IMR-90 (cell line): ENCODE data around the gene CYS1. TPM values are rescaled to one million over a fixed set of nuclear protein-coding genes. Genes with fewer than 3 reads are reported as not detected.
A peak's percentile ranks its signal among the peaks of the same experiment; 100 is the strongest.

Experiments
- ATAC-seq: fragments of 200-7000 bp; cut with Tn5 transposase; 2 replicates; pipeline ENCODE4 v1.9.1; 2020; ENCODE audit warnings: low read depth, mild to moderate bottlenecking, moderate library complexity
- BruUV-seq: library from RNA; stranded (reverse); fragments of 400-500 nt; replicated peaks from 2 replicates; lab custom pipeline; 2021; lab: Mats Ljungman, UMichigan
- CTCF ChIA-PET: fragments of 300-600 bp; formaldehyde crosslinking; extraction: SDS; loops from one replicate; lab custom pipeline; 2021; ENCODE audit warnings: antibody characterized with exemption; lab: Yijun Ruan, JAX
- POLR2A ChIA-PET: fragments of 300-600 bp; sonication (Branson Sonifier 250); formaldehyde crosslinking; loops from one replicate; lab custom pipeline; 2022; ENCODE audit warnings: antibody characterized with exemption; ENCODE audit not compliant: unreplicated experiment; lab: Charles Lee
- DNase-seq: peaks from one replicate; pipeline ENCODE4 v3.0.0; 2013
- H2AFZ ChIP-seq: replicated peaks from 2 replicates; pipeline ENCODE3; 2013; ENCODE audit warnings: low read length, mild to moderate bottlenecking; ENCODE audit not compliant: poor library complexity
- H2AK5ac ChIP-seq: 2 replicates; pipeline ENCODE4 v1.6.1; 2013; ENCODE audit warnings: low read depth, low read length, inconsistent platforms
- H2AK9ac ChIP-seq: replicated peaks from 2 replicates; pipeline ENCODE3; 2013; ENCODE audit warnings: mild to moderate bottlenecking, low read depth, low read length, moderate library complexity; ENCODE audit not compliant: poor library complexity
- H2BK120ac ChIP-seq: 2 replicates; pipeline ENCODE4 v1.6.1; 2013; ENCODE audit warnings: low read depth, low read length, inconsistent platforms
- H2BK15ac ChIP-seq: 3 replicates; pipeline ENCODE4 v1.6.1; 2013; ENCODE audit warnings: low read depth, low read length, inconsistent platforms
- H2BK20ac ChIP-seq: 2 replicates; pipeline ENCODE4 v1.6.1; 2013; ENCODE audit warnings: low read depth, mild to moderate bottlenecking, inconsistent platforms, low read length, moderate library complexity
- H2BK5ac ChIP-seq: 2 replicates; pipeline ENCODE4 v1.6.1; 2013; ENCODE audit warnings: mild to moderate bottlenecking, low read depth, low read length, inconsistent platforms; ENCODE audit not compliant: poor library complexity, severe bottlenecking
- H3K14ac ChIP-seq: replicated peaks from 2 replicates; pipeline ENCODE4 v1.6.1; 2013; ENCODE audit warnings: low read depth, low read length, inconsistent platforms
- H3K18ac ChIP-seq: 2 replicates; pipeline ENCODE4 v1.6.1; 2013; ENCODE audit warnings: low read depth, low read length, control low read depth
- H3K23ac ChIP-seq: 2 replicates; pipeline ENCODE4 v1.6.1; 2013; ENCODE audit warnings: low read depth, low read length, inconsistent platforms
- H3K27ac ChIP-seq: 2 replicates; pipeline ENCODE4 v1.5.1; 2013; ENCODE audit warnings: mild to moderate bottlenecking, control low read depth, low read length; ENCODE audit not compliant: insufficient read depth
- H3K27me3 ChIP-seq: 2 replicates; pipeline ENCODE4 v1.6.1; 2013; ENCODE audit warnings: low read length; ENCODE audit not compliant: control insufficient read depth, insufficient read depth
- H3K36me3 ChIP-seq: 2 replicates; pipeline ENCODE4 v1.6.1; 2013; ENCODE audit warnings: low read length, mixed read lengths; ENCODE audit not compliant: control insufficient read depth, insufficient read depth
- H3K4ac ChIP-seq: 2 replicates; pipeline ENCODE4 v1.6.1; 2013; ENCODE audit warnings: low read depth, low read length, inconsistent platforms
- H3K4me1 ChIP-seq: 2 replicates; pipeline ENCODE4 v1.6.1; 2013; ENCODE audit warnings: low read length, mixed read lengths; ENCODE audit not compliant: control insufficient read depth, insufficient read depth
- H3K4me2 ChIP-seq: 2 replicates; pipeline ENCODE4 v1.6.1; 2013; ENCODE audit warnings: low read depth, mild to moderate bottlenecking, control low read depth, low read length, moderate library complexity
- H3K4me3 ChIP-seq: 2 replicates; pipeline ENCODE4 v1.5.1; 2013; ENCODE audit warnings: low read depth, mild to moderate bottlenecking, control low read depth, low read length, moderate library complexity; ENCODE audit not compliant: insufficient read depth
- H3K56ac ChIP-seq: 2 replicates; pipeline ENCODE4 v1.6.1; 2013; ENCODE audit warnings: low read length, inconsistent platforms; ENCODE audit not compliant: insufficient read depth; ENCODE audit errors: extremely low read depth
- H3K79me1 ChIP-seq, 2 experiments: 2 replicates each; pipeline ENCODE4 v1.6.1; 2013; ENCODE audit warnings: low read length in 2 of 2, inconsistent platforms in 1 of 2, low read depth in 1 of 2
- H3K9ac ChIP-seq: 2 replicates; pipeline ENCODE4 v1.6.1; 2013; ENCODE audit warnings: low read depth, low read length, control low read depth
- H3K9me1 ChIP-seq: 2 replicates; pipeline ENCODE4 v1.6.1; 2013; ENCODE audit warnings: low read length, inconsistent platforms; ENCODE audit not compliant: insufficient read depth
- H3K9me3 ChIP-seq: 2 replicates; pipeline ENCODE4 v1.6.1; 2013; ENCODE audit warnings: low read length; ENCODE audit not compliant: control insufficient read depth, insufficient read depth
- H4K20me1 ChIP-seq: 2 replicates; pipeline ENCODE4 v1.6.1; 2013; ENCODE audit warnings: low read length, inconsistent platforms; ENCODE audit not compliant: insufficient read depth
- H4K5ac ChIP-seq: 2 replicates; pipeline ENCODE4 v1.6.1; 2013; ENCODE audit warnings: mild to moderate bottlenecking, low read depth, low read length, control low read depth
- H4K8ac ChIP-seq, 2 experiments: 2 replicates each; pipeline ENCODE4 v1.6.1; 2013; ENCODE audit warnings: low read depth in 2 of 2, low read length in 2 of 2, control low read depth in 1 of 2, inconsistent platforms in 1 of 2
- H4K91ac ChIP-seq: 2 replicates; pipeline ENCODE4 v1.6.1; 2013; ENCODE audit warnings: low read depth, low read length, inconsistent platforms; ENCODE audit not compliant: insufficient read depth
- BHLHE40 ChIP-seq: fragments of 150-350 bp; IDR thresholded peaks from 2 replicates; pipeline ENCODE4 v1.6.1; 2016; ENCODE audit warnings: mild to moderate bottlenecking, low read depth, low read length
- CHD1 ChIP-seq: IDR thresholded peaks from 2 replicates; pipeline ENCODE4 v1.6.1; 2012; ENCODE audit warnings: low read depth, low read length, improper control_type of control experiment
- CTCF ChIP-seq: conservative IDR thresholded peaks from 2 replicates; pipeline ENCODE4 v1.5.1; 2012; ENCODE audit warnings: mild to moderate bottlenecking, low read depth, low read length, improper control_type of control experiment
- ELK1 ChIP-seq: fragments of 150-350 bp; IDR thresholded peaks from 2 replicates; pipeline ENCODE4 v1.6.1; 2016; ENCODE audit warnings: low read depth, mild to moderate bottlenecking, low read length, moderate library complexity, borderline replicate concordance
- MAFK ChIP-seq: IDR thresholded peaks from 2 replicates; pipeline ENCODE4 v1.6.1; 2012; ENCODE audit warnings: low read depth, low read length, improper control_type of control experiment
- MXI1 ChIP-seq: IDR thresholded peaks from 2 replicates; pipeline ENCODE4 v1.6.1; 2012; ENCODE audit warnings: low read depth, mild to moderate bottlenecking, low read length, moderate library complexity, borderline replicate concordance
- POLR2A ChIP-seq: IDR thresholded peaks from 2 replicates; pipeline ENCODE4 v1.6.1; 2012; ENCODE audit warnings: mild to moderate bottlenecking, low read depth, low read length
- SMC3 ChIP-seq: fragments of 150-350 bp; IDR thresholded peaks from 2 replicates; pipeline ENCODE4 v1.6.1; 2016; ENCODE audit warnings: low read depth, mild to moderate bottlenecking, antibody characterized with exemption, low read length, moderate library complexity
- WGBS, 2 experiments: methylation state at CpG; one replicate each; pipeline versions ENCODE4 v1.1.5 to v1.1.7; 2013; ENCODE audit warnings: missing lambda C conversion rate in 2 of 2; ENCODE audit not compliant: insufficient read length in 1 of 2; ENCODE audit errors: extremely low coverage in 2 of 2; 5-methylcytosine and 5-hydroxymethylcytosine counted together
- dilution Hi-C: fragments of 300-500 bp; cut with HindIII; formaldehyde crosslinking; loops from one replicate; pipeline ENCODE4 v1.14.3; 2018; ENCODE audit warnings: low sequenced_read_pairs; ENCODE audit not compliant: unreplicated experiment
- in situ Hi-C: fragments of 300-500 bp; cut with MboI; formaldehyde crosslinking; loops from 3 replicates; pipeline ENCODE4 v1.14.3; 2019; ENCODE audit warnings: low sequenced_read_pairs, inconsistent platforms, mixed read lengths
- intact Hi-C: fragments of 100-400 bp; cut with micrococcal nuclease; formaldehyde crosslinking; loops from 2 replicates; pipeline ENCODE4 v1.10.0; 2022
- polyA plus RNA-seq, 3 experiments: library from polyadenylated mRNA; depleted of rRNA; stranded (reverse); fragments of >200 nt; gene quantifications; 2 replicates each; pipeline ENCODE4 v1.2.3, GENCODE V29; 2012; ENCODE audit warnings: low replicate concordance in 1 of 3
- total RNA-seq: library from RNA; depleted of rRNA; stranded (reverse); fragments of >200 nt; gene quantifications from 2 replicates; pipeline ENCODE4 v1.2.3, GENCODE V29; 2012

The CYS1 gene
- total and polyA plus RNA-seq, 2 of the 4 experiments (the other 2 are of a cell fraction): under 0.01 to 0.12 TPM

- no peaks in the 10 kb centered on the region for H3K79me1 ChIP-seq
- peak overlapping the region; percentile 33; the same call in 1 of the 2 replicates for H3K18ac ChIP-seq
- no peak overlapping the region for H2BK120ac ChIP-seq
- no peak overlapping the region for H3K4me2 ChIP-seq
- POLR2A ChIA-PET: no interaction called here
- no peaks in the 10 kb centered on the region for H4K20me1 ChIP-seq
- CTCF ChIA-PET: no interaction called here
- 100% methylated on average over 2 of the region's 27 CpGs; no CpG with 5 or more reads in 1 of the 2 experiments for WGBS, 2 experiments
- no peak overlapping the region for H4K8ac ChIP-seq
- H3K4me1 ChIP-seq: peaks cover 2% of the 10 kb centered on the region; the same call in 1 of the 2 replicates
- BruUV-seq: no TSS peak
- no peak overlapping the region for H2BK15ac ChIP-seq
- H3K36me3 ChIP-seq: no peaks in the 10 kb centered on the region
- in situ Hi-C loops: no loop called here
- peaks cover 5% of the 10 kb centered on the region for H3K9me3 ChIP-seq
- no peak overlapping the region for H4K91ac ChIP-seq
- H3K4me3 ChIP-seq: no peak overlapping the region
- no peak for TF ChIP-seq POLR2A
- TF ChIP-seq CTCF: no peak
- TF ChIP-seq CHD1: no peak
- TF ChIP-seq SMC3: no peak
- TF ChIP-seq MAFK: no peak
- TF ChIP-seq MXI1: no peak
- TF ChIP-seq BHLHE40: no peak
- no peak for TF ChIP-seq ELK1
- H3K9ac ChIP-seq: no peak overlapping the region
- H3K27ac ChIP-seq: no peak overlapping the region
- H3K56ac ChIP-seq: no peak overlapping the region
- H3K27me3 ChIP-seq: peaks cover 8% of the 10 kb centered on the region; the same call in 1 of the 2 replicates
- no peak overlapping the region for H3K23ac ChIP-seq
- dilution Hi-C loops: no loop called here
- H3K9me1 ChIP-seq: 0 out of 2 replicates have a peak, but pooled peaks cover 6% of the 10 kb centered on the region
- H2BK5ac ChIP-seq: no peak overlapping the region
- ATAC-seq: no peak
- peak overlapping the region; percentile 73; the same call in 1 of the 2 replicates for H2AK5ac ChIP-seq
- no peak overlapping the region for H4K5ac ChIP-seq
- H3K4ac ChIP-seq: no peak overlapping the region
- no peak overlapping the region for H2BK20ac ChIP-seq
- no peak for DNase-seq
- intact Hi-C loops: no loop called here
- peak overlapping the region; percentile 90 for H2AK9ac ChIP-seq
- no peak overlapping the region for H3K14ac ChIP-seq
- peak overlapping the region; percentile 49 for H2AFZ ChIP-seq
Observed at GRCh38 chr2:10019602-10020400, 60.4 kb downstream of the CYS1 start.
